Measurements from ENCODE around the gene FHL3. TPM values are rescaled to one million over a fixed set of nuclear protein-coding genes. Genes with fewer than 3 reads are reported as not detected.

Gene FHL3
- 10 to 100 TPM; 26.5 to 27.7 TPM for total RNA-seq

GRCh38 chr1:38005195-38006007 is at the start of gene FHL3:
Gene FHL3 (minus strand): TSS chr1:38005514. CDS start chr1:37999412, 6,102 bp downstream.
- no peaks in the 10 kb centered on the region for H3K27me3 Mint-ChIP-seq
- no peaks in the 10 kb centered on the region for H3K9me3 Mint-ChIP-seq
- DNase-seq, result peak; percentile 71
- peaks cover 41% of the 10 kb centered on the region for H3K4me1 Mint-ChIP-seq
- peak within 1 kb of the TSS; percentile 90 for H3K4me3 Mint-ChIP-seq
- H3K36me3 Mint-ChIP-seq, result peaks cover 16% of the 10 kb centered on the region
- H3K27ac Mint-ChIP-seq, result peak within 1 kb of the TSS; percentile 87

GRCh38 chr1:38053416-38054091 is 48.2 kb upstream of the FHL3 start:
- Mint-ChIP-seq H3K9me3 (no peaks in the 10 kb centered on the region), H3K27ac (no peak overlapping the region), H3K4me3 (no peak overlapping the region)

GRCh38 chr1:38052750-38053415 is 47.6 kb upstream of the FHL3 start:
- Mint-ChIP-seq H3K4me3 (no peak overlapping the region), H3K27ac (no peak overlapping the region), H3K9me3 (no peaks in the 10 kb centered on the region), H3K27me3 (peaks cover 31% of the 10 kb centered on the region), H3K36me3 (no peaks in the 10 kb centered on the region), H3K4me1 (peaks cover 15% of the 10 kb centered on the region)
- no peak for DNase-seq

More at GRCh38 chr1:38053416-38054091, 48.2 kb upstream of the FHL3 start:
- no peak for DNase-seq
- Mint-ChIP-seq H3K4me1 (peaks cover 15% of the 10 kb centered on the region), H3K36me3 (no peaks in the 10 kb centered on the region), H3K27me3 (peaks cover 24% of the 10 kb centered on the region)

- peaks cover 15% of the 10 kb centered on the region for H3K4me1 Mint-ChIP-seq
These were observed 45.8 kb upstream of the FHL3 start for GRCh38 chr1:38051079-38051543.

GRCh38 chr1:38050397-38051078 is 45.2 kb upstream of the FHL3 start:
- no peak overlapping the region for H3K4me3 Mint-ChIP-seq
- peaks cover 15% of the 10 kb centered on the region for H3K4me1 Mint-ChIP-seq
- DNase-seq, result no peak
- no peak overlapping the region for H3K27ac Mint-ChIP-seq
- H3K36me3 Mint-ChIP-seq, result no peaks in the 10 kb centered on the region
- no peaks in the 10 kb centered on the region for H3K9me3 Mint-ChIP-seq
- H3K27me3 Mint-ChIP-seq, result peaks cover 35% of the 10 kb centered on the region

More at GRCh38 chr1:38051079-38051543, 45.8 kb upstream of the FHL3 start:
- Mint-ChIP-seq H3K36me3 (no peaks in the 10 kb centered on the region), H3K9me3 (no peaks in the 10 kb centered on the region), H3K27me3 (peaks cover 38% of the 10 kb centered on the region), H3K4me3 (no peak overlapping the region), H3K27ac (no peak overlapping the region)
- DNase-seq, result no peak

GRCh38 chr1:38047603-38048141 is 42.4 kb upstream of the FHL3 start:
- Mint-ChIP-seq H3K27me3 (peaks cover 48% of the 10 kb centered on the region), H3K27ac (no peak overlapping the region), H3K36me3 (no peaks in the 10 kb centered on the region), H3K4me1 (peaks cover 4% of the 10 kb centered on the region), H3K9me3 (no peaks in the 10 kb centered on the region), H3K4me3 (peak overlapping the region; percentile 68)
- no peak for DNase-seq

- Mint-ChIP-seq H3K27ac (no peak overlapping the region), H3K9me3 (no peaks in the 10 kb centered on the region), H3K4me1 (peaks cover 2% of the 10 kb centered on the region), H3K27me3 (peaks cover 54% of the 10 kb centered on the region), H3K4me3 (peak overlapping the region; percentile 68), H3K36me3 (no peaks in the 10 kb centered on the region)
- DNase-seq, result peak; percentile 82
These were observed 41.7 kb upstream of the FHL3 start for GRCh38 chr1:38046884-38047602.

GRCh38 chr1:38046333-38046883 is 41.1 kb upstream of the FHL3 start, which contains the start of gene POU3F1:
Gene POU3F1 (minus strand): TSS chr1:38046793. CDS start chr1:38046743, 50 bp downstream.
- H3K27me3 Mint-ChIP-seq, result peaks cover 61% of the 10 kb centered on the region
- no peaks in the 10 kb centered on the region for H3K36me3 Mint-ChIP-seq
- peak within 1 kb of the TSS; percentile 68 for H3K4me3 Mint-ChIP-seq
- peaks cover 2% of the 10 kb centered on the region for H3K4me1 Mint-ChIP-seq
- no peak within 1 kb of the TSS for H3K27ac Mint-ChIP-seq
- no peaks in the 10 kb centered on the region for H3K9me3 Mint-ChIP-seq
- DNase-seq, result no peak

GRCh38 chr1:38045401-38046332 is 40.4 kb upstream of the FHL3 start:
- peaks cover 68% of the 10 kb centered on the region for H3K27me3 Mint-ChIP-seq
- peak; percentile 16 for DNase-seq

GRCh38 chr1:38044221-38045215 is 39.2 kb upstream of the FHL3 start:
- Mint-ChIP-seq H3K9me3 (no peaks in the 10 kb centered on the region), H3K4me3 (peak overlapping the region; percentile 71), H3K36me3 (no peaks in the 10 kb centered on the region), H3K27me3 (peaks cover 74% of the 10 kb centered on the region), H3K4me1 (peaks cover 2% of the 10 kb centered on the region), H3K27ac (no peak overlapping the region)
- no peak for DNase-seq

More at GRCh38 chr1:38045401-38046332, 40.4 kb upstream of the FHL3 start:
- no peaks in the 10 kb centered on the region for H3K9me3 Mint-ChIP-seq
- H3K36me3 Mint-ChIP-seq, result no peaks in the 10 kb centered on the region
- H3K27ac Mint-ChIP-seq, result no peak overlapping the region
- H3K4me1 Mint-ChIP-seq, result peaks cover 2% of the 10 kb centered on the region
- H3K4me3 Mint-ChIP-seq, result no peak overlapping the region

GRCh38 chr1:38043036-38043747 is 37.9 kb upstream of the FHL3 start:
- H3K4me1 Mint-ChIP-seq, result peaks cover 2% of the 10 kb centered on the region
- H3K27ac Mint-ChIP-seq, result no peak overlapping the region
- H3K4me3 Mint-ChIP-seq, result no peak overlapping the region
- no peaks in the 10 kb centered on the region for H3K36me3 Mint-ChIP-seq
- no peak for DNase-seq
- peaks cover 74% of the 10 kb centered on the region for H3K27me3 Mint-ChIP-seq
- H3K9me3 Mint-ChIP-seq, result no peaks in the 10 kb centered on the region

All from activated naive CD8-positive, alpha-beta T cell treated with anti-CD3 and anti-CD28 coated beads for 36 hours (primary cell).